GM18870 (cell line): Measurements from ENCODE around the gene SLC9A8.

Experiments used
- ATAC-seq: cut with Tn5 transposase; IDR thresholded peaks from one replicate; pipeline ENCODE4 v1.9.1; 2021; ENCODE audit warnings: moderate library complexity; ENCODE audit not compliant: unreplicated experiment

SLC9A8 gene

GRCh38 chr20:49871391-49871948, 58.8 kb downstream of the SLC9A8 start:
- ATAC-seq, result no peak

- no peak for ATAC-seq
These were observed 59.4 kb downstream of the SLC9A8 start for GRCh38 chr20:49872056-49872455.

- no peak for ATAC-seq
These were observed 62.1 kb downstream of the SLC9A8 start for GRCh38 chr20:49874696-49875095.

GRCh38 chr20:49877386-49877921, 64.8 kb downstream of the SLC9A8 start:
- no peak for ATAC-seq

GRCh38 chr20:49878977-49879376, 66.3 kb downstream of the SLC9A8 start:
- no peak for ATAC-seq

- no peak for ATAC-seq
These were observed 67.5 kb downstream of the SLC9A8 start for GRCh38 chr20:49880177-49880576.

- no peak for ATAC-seq
These were observed 68.3 kb downstream of the SLC9A8 start for GRCh38 chr20:49880724-49881445.

GRCh38 chr20:49882171-49882970, 69.7 kb downstream of the SLC9A8 start:
- ATAC-seq, result no peak

GRCh38 chr20:49883246-49883802, 70.7 kb downstream of the SLC9A8 start:
- ATAC-seq, result no peak

GRCh38 chr20:49885558-49886332, 73.1 kb downstream of the SLC9A8 start:
- no peak for ATAC-seq

- ATAC-seq, result no peak
These were observed 74.1 kb downstream of the SLC9A8 start for GRCh38 chr20:49886571-49887213.

- ATAC-seq, result no peak
These were observed 74.9 kb downstream of the SLC9A8 start for GRCh38 chr20:49887251-49888211.

GRCh38 chr20:49888212-49889000, 75.8 kb downstream of the SLC9A8 start:
- no peak for ATAC-seq

GRCh38 chr20:49889001-49889934, 76.6 kb downstream of the SLC9A8 start:
- no peak for ATAC-seq

GRCh38 chr20:49889935-49890333, 77.3 kb downstream of the SLC9A8 start:
- ATAC-seq, result no peak

- ATAC-seq, result no peak
These were observed 78.1 kb downstream of the SLC9A8 start for GRCh38 chr20:49890471-49891361.
